ENCODE data around the gene EVA1C. TPM values are rescaled to one million over a fixed set of nuclear protein-coding genes. Genes with fewer than 3 reads are reported as not detected.

Gene EVA1C
- polyA plus RNA-seq, 1 donor from 2014 or later = 2.1 TPM

- Histone ChIP-seq H3K36me3 (ENCODE audit: insufficient read depth, low read length) (no peaks in the 10 kb centered on the region), H3K79me2 (replicated peaks; ENCODE audit: insufficient read depth, low read length) (no peaks in the 10 kb centered on the region)
Observed at GRCh38 chr21:32424191-32424535, 11.7 kb downstream of the EVA1C start.

GRCh38 chr21:32424674-32425073 lies 12.2 kb downstream of the EVA1C start:
- Histone ChIP-seq H3K79me2 (replicated peaks; ENCODE audit: insufficient read depth, low read length) (no peaks in the 10 kb centered on the region), H3K36me3 (ENCODE audit: insufficient read depth, low read length) (no peaks in the 10 kb centered on the region), H3K27me3 (ENCODE audit: insufficient read depth, low read depth, low read length) (no peaks in the 10 kb centered on the region), H3K9me3 (ENCODE audit: low read length) (peaks cover 5% of the 10 kb centered on the region), H3K4me3 (ENCODE audit: low read length) (no peak overlapping the region), H3K4me2 (ENCODE audit: low read length) (no peak overlapping the region), H3K9ac (ENCODE audit: low read length) (no peak overlapping the region), H3F3A (ENCODE audit: insufficient read depth, low read length, poor library complexity, severe bottlenecking) (no peaks in the 10 kb centered on the region), H4K20me1 (ENCODE audit: insufficient read depth) (no peaks in the 10 kb centered on the region), H2AFZ (ENCODE audit: low read depth, low read length) (no peak overlapping the region), H3K9me2 (ENCODE audit: insufficient read depth, low read length) (no peaks in the 10 kb centered on the region), H3K27ac (ENCODE audit: low read length) (no peak overlapping the region)
- TF ChIP-seq REST (IDR thresholded peaks at IDR 0.05; ENCODE audit: borderline replicate concordance) (no peak), EP300 (conservative IDR thresholded peaks at IDR 0.05; ENCODE audit: poor library complexity, severe bottlenecking) (no peak), TAF1 (IDR thresholded peaks at IDR 0.05; ENCODE audit: low read depth) (no peak), RAD21 (conservative IDR thresholded peaks at IDR 0.05) (no peak), SMC3 (conservative IDR thresholded peaks at IDR 0.05; ENCODE audit: poor library complexity) (no peak), MXI1 (conservative IDR thresholded peaks at IDR 0.05; ENCODE audit: poor library complexity, severe bottlenecking) (no peak), POLR2AphosphoS5 (IDR thresholded peaks at IDR 0.05) (no peak), EZH2 (IDR thresholded peaks at IDR 0.05; ENCODE audit: borderline replicate concordance, insufficient read depth, low read length, poor library complexity, severe bottlenecking) (no peak)

More at GRCh38 chr21:32424191-32424535, 11.7 kb downstream of the EVA1C start:
- H3K27me3 ChIP-seq (ENCODE audit: insufficient read depth, low read depth, low read length) = no peaks in the 10 kb centered on the region
- H3K9ac ChIP-seq (ENCODE audit: low read length) = no peak overlapping the region
- no peaks in the 10 kb centered on the region for H3K9me2 ChIP-seq (ENCODE audit: insufficient read depth, low read length)
- no peak overlapping the region for H2AFZ ChIP-seq (ENCODE audit: low read depth, low read length)
- no peak overlapping the region for H3K4me2 ChIP-seq (ENCODE audit: low read length)
- no peaks in the 10 kb centered on the region for H3F3A ChIP-seq (ENCODE audit: insufficient read depth, low read length, poor library complexity, severe bottlenecking)
- TF ChIP-seq SMC3 (conservative IDR thresholded peaks at IDR 0.05; ENCODE audit: poor library complexity) = no peak
- TF ChIP-seq CTCF (IDR thresholded peaks at IDR 0.05; ENCODE audit: poor library complexity, severe bottlenecking) = no peak
- TF ChIP-seq POLR2AphosphoS5 (IDR thresholded peaks at IDR 0.05) = no peak
- TF ChIP-seq EZH2 (IDR thresholded peaks at IDR 0.05; ENCODE audit: borderline replicate concordance, insufficient read depth, low read length, poor library complexity, severe bottlenecking) = no peak
- TF ChIP-seq RAD21 (conservative IDR thresholded peaks at IDR 0.05) = no peak
- TF ChIP-seq TAF1 (IDR thresholded peaks at IDR 0.05; ENCODE audit: low read depth) = no peak
- TF ChIP-seq MXI1 (conservative IDR thresholded peaks at IDR 0.05; ENCODE audit: poor library complexity, severe bottlenecking) = no peak
- TF ChIP-seq EP300 (conservative IDR thresholded peaks at IDR 0.05; ENCODE audit: poor library complexity, severe bottlenecking) = no peak
- no peak for TF ChIP-seq REST (IDR thresholded peaks at IDR 0.05; ENCODE audit: borderline replicate concordance)
- no peak overlapping the region for H3K27ac ChIP-seq (ENCODE audit: low read length)
- H4K20me1 ChIP-seq (ENCODE audit: insufficient read depth) = no peaks in the 10 kb centered on the region
- H3K9me3 ChIP-seq (ENCODE audit: low read length) = peaks cover 5% of the 10 kb centered on the region
- H3K4me3 ChIP-seq (ENCODE audit: low read length) = no peak overlapping the region
